ENCODE data around the gene LRRN4. TPM values are rescaled to one million over a fixed set of nuclear protein-coding genes. Genes with fewer than 3 reads are reported as not detected.

The LRRN4 gene
- total and polyA plus RNA-seq, 3 donors from 2014 or later = 0.08 to 3.1 (median 0.43) TPM

- Histone ChIP-seq H3K9me3 (no peaks in the 10 kb centered on the region), H3K4me1 (no peaks in the 10 kb centered on the region), H3K27me3 (no peaks in the 10 kb centered on the region), H3K4me3 (no peak overlapping the region), H3K27ac (no peak overlapping the region), H3K36me3 (ENCODE audit: low read depth, missing control alignments) (no peaks in the 10 kb centered on the region)
- no peak for DNase-seq
- no peak for TF ChIP-seq CTCF (IDR thresholded peaks at IDR 0.05)
- no peak for TF ChIP-seq POLR2A (IDR thresholded peaks at IDR 0.05)
- intact Hi-C loops (cut with DNase I; ENCODE audit: low total_unique reads) = no loop called here
Measured at GRCh38 chr20:6099819-6100218, 46.0 kb upstream of the LRRN4 start.

GRCh38 chr20:6095409-6095808 is 41.5 kb upstream of the LRRN4 start:
- intact Hi-C loops (cut with DNase I; ENCODE audit: low total_unique reads) = no loop called here

GRCh38 chr20:6094565-6094964 is 40.7 kb upstream of the LRRN4 start:
- Histone ChIP-seq H3K4me3 (no peak overlapping the region), H3K9me3 (no peaks in the 10 kb centered on the region), H3K4me1 (no peaks in the 10 kb centered on the region), H3K27ac (no peak overlapping the region), H3K36me3 (ENCODE audit: low read depth, missing control alignments) (no peaks in the 10 kb centered on the region), H3K27me3 (no peaks in the 10 kb centered on the region)
- 93 to 98% methylated on average over 4 of the region's 4 CpGs for WGBS, 2 donors
- intact Hi-C loops (cut with DNase I; ENCODE audit: low total_unique reads) = no loop called here
- no peak for DNase-seq
- TF ChIP-seq POLR2A (IDR thresholded peaks at IDR 0.05) = no peak
- TF ChIP-seq CTCF (IDR thresholded peaks at IDR 0.05) = no peak

More at GRCh38 chr20:6095409-6095808, 41.5 kb upstream of the LRRN4 start:
- Histone ChIP-seq H3K27me3 (no peaks in the 10 kb centered on the region), H3K4me3 (no peak overlapping the region), H3K27ac (no peak overlapping the region), H3K9me3 (no peaks in the 10 kb centered on the region), H3K36me3 (ENCODE audit: low read depth, missing control alignments) (no peaks in the 10 kb centered on the region), H3K4me1 (no peaks in the 10 kb centered on the region)
- DNase-seq = no peak
- 84 to 85% methylated on average over 5 of the region's 5 CpGs for WGBS, 2 donors
- TF ChIP-seq POLR2A (IDR thresholded peaks at IDR 0.05) = no peak
- no peak for TF ChIP-seq CTCF (IDR thresholded peaks at IDR 0.05)

- no peak overlapping the region for H3K27ac ChIP-seq
- DNase-seq = no peak
- 76 to 84% methylated on average over 3 of the region's 3 CpGs for WGBS, 2 donors
- H3K9me3 ChIP-seq = no peaks in the 10 kb centered on the region
- H3K27me3 ChIP-seq = no peaks in the 10 kb centered on the region
- no peaks in the 10 kb centered on the region for H3K4me1 ChIP-seq
- H3K36me3 ChIP-seq (ENCODE audit: low read depth, missing control alignments) = no peaks in the 10 kb centered on the region
- TF ChIP-seq POLR2A (IDR thresholded peaks at IDR 0.05) = no peak
- no peak for TF ChIP-seq CTCF (IDR thresholded peaks at IDR 0.05)
- no peak overlapping the region for H3K4me3 ChIP-seq
- intact Hi-C loops (cut with DNase I; ENCODE audit: low total_unique reads) = no loop called here
Measured at GRCh38 chr20:6094063-6094462, 40.2 kb upstream of the LRRN4 start.

GRCh38 chr20:6091661-6092060 is 37.8 kb upstream of the LRRN4 start:
- Histone ChIP-seq H3K9me3 (no peaks in the 10 kb centered on the region), H3K27me3 (no peaks in the 10 kb centered on the region), H3K4me3 (no peak overlapping the region), H3K27ac (no peak overlapping the region), H3K4me1 (no peaks in the 10 kb centered on the region), H3K36me3 (ENCODE audit: low read depth, missing control alignments) (no peaks in the 10 kb centered on the region)
- 84 to 89% methylated on average over 8 of the region's 8 CpGs for WGBS, 2 donors
- intact Hi-C loops (cut with DNase I; ENCODE audit: low total_unique reads) = no loop called here
- no peak for DNase-seq
- TF ChIP-seq CTCF (IDR thresholded peaks at IDR 0.05) (no peak), POLR2A (IDR thresholded peaks at IDR 0.05) (no peak)

All from testis (tissue), 3 donors.